ENCODE measurements around the gene NRN1. TPM values are rescaled to one million over a fixed set of nuclear protein-coding genes. Genes with fewer than 3 reads are reported as not detected.

The NRN1 gene
- total RNA-seq, 1 experiment from 2014 or later: 0.18 TPM

DNA sequence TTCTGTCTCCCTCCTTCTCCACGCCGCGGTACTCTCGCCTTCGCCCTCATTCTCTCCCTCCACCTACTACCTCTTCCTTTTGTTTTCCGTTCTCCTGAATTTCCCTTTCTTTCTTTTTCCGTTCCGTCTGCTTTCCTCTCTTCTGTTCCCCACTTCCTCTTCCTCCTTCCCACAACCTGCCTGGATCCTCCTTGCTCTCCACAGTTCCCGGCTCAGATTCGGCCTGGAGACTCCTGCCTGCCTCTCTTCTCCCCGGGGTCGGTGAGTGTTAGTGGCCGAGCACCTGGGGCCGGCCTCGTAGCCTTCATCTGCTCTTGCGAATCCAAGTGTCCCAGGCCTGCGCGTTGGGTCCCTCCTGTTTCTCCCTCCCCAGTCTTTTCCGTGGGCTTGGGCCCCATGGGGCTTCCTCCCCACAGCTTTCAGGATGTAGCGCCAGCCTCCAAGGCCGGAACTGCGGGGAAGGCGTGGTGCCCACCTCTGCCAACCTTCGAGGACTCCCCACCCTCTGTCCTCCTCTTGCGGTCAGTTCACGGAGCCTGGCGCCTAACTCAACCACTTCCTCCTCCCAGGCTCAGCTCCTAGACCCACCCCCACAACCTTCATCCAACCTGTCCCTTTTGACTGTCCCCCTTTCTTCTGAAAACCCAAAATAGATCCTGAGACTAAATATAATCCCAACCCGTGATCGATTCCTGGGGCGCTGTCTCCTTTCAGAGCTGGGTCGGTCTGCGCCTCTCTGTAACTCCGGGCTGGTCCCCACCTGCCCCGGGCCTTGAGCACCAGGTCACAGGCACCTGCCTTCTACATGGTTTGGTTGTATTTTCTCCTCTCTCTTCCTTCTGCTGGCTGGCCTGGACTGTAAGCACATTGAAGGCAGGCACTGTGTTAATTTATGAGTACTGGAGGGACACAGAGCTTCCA is 6.8 kb downstream of the NRN1 start:
- Histone ChIP-seq H3K4me3 (ENCODE audit: low read depth in 2 of 2, low read length in 2 of 2) (peak overlapping the region in 1 of 2 experiments; percentile 47; a peak in 1 of 4 replicates), H3K9me3 (ENCODE audit: control insufficient read depth, insufficient read depth, low read depth, low read length) (no peaks in the 10 kb centered on the region), H3K27me3 (ENCODE audit: control insufficient read depth, insufficient read depth, low read length) (peaks cover 12% of the 10 kb centered on the region), H3K27ac (ENCODE audit: low read length) (no peak overlapping the region), H3K36me3 (ENCODE audit: control insufficient read depth, insufficient read depth, low read length) (no peaks in the 10 kb centered on the region), H3K4me1 (ENCODE audit: control insufficient read depth, insufficient read depth, low read length) (peaks cover 10% of the 10 kb centered on the region)
- intact Hi-C loops (cut with micrococcal nuclease; ENCODE audit: unreplicated experiment): loop anchor here (10.0 kb wide), 1 partner anchor 525 kb away; no protein-coding TSS in a partner anchor
- DNase-seq (ENCODE audit: low read depth, low spot score) (no peak), ATAC-seq (no peak)
- no peak for TF ChIP-seq POLR2AphosphoS5 (IDR thresholded peaks at IDR 0.05; ENCODE audit: low read depth, low read length)
- TF ChIP-seq TCF7L2 (IDR thresholded peaks at IDR 0.05; ENCODE audit: low read depth, low read length): no peak
- TF ChIP-seq, protein P1, sequence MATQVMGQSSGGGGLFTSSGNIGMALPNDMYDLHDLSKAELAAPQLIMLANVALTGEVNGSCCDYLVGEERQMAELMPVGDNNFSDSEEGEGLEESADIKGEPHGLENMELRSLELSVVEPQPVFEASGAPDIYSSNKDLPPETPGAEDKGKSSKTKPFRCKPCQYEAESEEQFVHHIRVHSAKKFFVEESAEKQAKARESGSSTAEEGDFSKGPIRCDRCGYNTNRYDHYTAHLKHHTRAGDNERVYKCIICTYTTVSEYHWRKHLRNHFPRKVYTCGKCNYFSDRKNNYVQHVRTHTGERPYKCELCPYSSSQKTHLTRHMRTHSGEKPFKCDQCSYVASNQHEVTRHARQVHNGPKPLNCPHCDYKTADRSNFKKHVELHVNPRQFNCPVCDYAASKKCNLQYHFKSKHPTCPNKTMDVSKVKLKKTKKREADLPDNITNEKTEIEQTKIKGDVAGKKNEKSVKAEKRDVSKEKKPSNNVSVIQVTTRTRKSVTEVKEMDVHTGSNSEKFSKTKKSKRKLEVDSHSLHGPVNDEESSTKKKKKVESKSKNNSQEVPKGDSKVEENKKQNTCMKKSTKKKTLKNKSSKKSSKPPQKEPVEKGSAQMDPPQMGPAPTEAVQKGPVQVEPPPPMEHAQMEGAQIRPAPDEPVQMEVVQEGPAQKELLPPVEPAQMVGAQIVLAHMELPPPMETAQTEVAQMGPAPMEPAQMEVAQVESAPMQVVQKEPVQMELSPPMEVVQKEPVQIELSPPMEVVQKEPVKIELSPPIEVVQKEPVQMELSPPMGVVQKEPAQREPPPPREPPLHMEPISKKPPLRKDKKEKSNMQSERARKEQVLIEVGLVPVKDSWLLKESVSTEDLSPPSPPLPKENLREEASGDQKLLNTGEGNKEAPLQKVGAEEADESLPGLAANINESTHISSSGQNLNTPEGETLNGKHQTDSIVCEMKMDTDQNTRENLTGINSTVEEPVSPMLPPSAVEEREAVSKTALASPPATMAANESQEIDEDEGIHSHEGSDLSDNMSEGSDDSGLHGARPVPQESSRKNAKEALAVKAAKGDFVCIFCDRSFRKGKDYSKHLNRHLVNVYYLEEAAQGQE (IDR thresholded peaks at IDR 0.05; ENCODE audit: insufficient read depth in 1 of 2, low read depth in 2 of 2, low read length in 1 of 2): no peak
- TF ChIP-seq, protein P2, sequence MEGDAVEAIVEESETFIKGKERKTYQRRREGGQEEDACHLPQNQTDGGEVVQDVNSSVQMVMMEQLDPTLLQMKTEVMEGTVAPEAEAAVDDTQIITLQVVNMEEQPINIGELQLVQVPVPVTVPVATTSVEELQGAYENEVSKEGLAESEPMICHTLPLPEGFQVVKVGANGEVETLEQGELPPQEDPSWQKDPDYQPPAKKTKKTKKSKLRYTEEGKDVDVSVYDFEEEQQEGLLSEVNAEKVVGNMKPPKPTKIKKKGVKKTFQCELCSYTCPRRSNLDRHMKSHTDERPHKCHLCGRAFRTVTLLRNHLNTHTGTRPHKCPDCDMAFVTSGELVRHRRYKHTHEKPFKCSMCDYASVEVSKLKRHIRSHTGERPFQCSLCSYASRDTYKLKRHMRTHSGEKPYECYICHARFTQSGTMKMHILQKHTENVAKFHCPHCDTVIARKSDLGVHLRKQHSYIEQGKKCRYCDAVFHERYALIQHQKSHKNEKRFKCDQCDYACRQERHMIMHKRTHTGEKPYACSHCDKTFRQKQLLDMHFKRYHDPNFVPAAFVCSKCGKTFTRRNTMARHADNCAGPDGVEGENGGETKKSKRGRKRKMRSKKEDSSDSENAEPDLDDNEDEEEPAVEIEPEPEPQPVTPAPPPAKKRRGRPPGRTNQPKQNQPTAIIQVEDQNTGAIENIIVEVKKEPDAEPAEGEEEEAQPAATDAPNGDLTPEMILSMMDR (IDR thresholded peaks at IDR 0.05): no peak
- TF ChIP-seq SIN3A (IDR thresholded peaks at IDR 0.05; ENCODE audit: borderline replicate concordance, insufficient read depth, low read depth, low read length): no peak
- no TSS peak for BruUV-seq (replicated peaks)
- POLR2A ChIA-PET: no interaction called here
- CTCF ChIA-PET: no interaction called here
- in situ Hi-C loops (cut with HindIII; ENCODE audit: low pct_unique_long_range_greater_than_20kb, low sequenced_read_pairs): no loop called here

GRCh38 chr6:5998711-5999687 is 7.7 kb downstream of the NRN1 start:
- in situ Hi-C loops (cut with HindIII; ENCODE audit: low pct_unique_long_range_greater_than_20kb, low sequenced_read_pairs) (no loop called here), intact Hi-C loops (cut with micrococcal nuclease; ENCODE audit: unreplicated experiment) (loop anchor here (10.0 kb wide), 1 partner anchor 524 kb away; no protein-coding TSS in a partner anchor)
- ChIA-PET POLR2A (no interaction called here), CTCF (no interaction called here)
- DNase-seq (ENCODE audit: low read depth, low spot score) (no peak), ATAC-seq (peak; percentile 59)
- no peaks in the 10 kb centered on the region for H3K36me3 ChIP-seq (ENCODE audit: control insufficient read depth, insufficient read depth, low read length)
- no peak for TF ChIP-seq SIN3A (IDR thresholded peaks at IDR 0.05; ENCODE audit: borderline replicate concordance, insufficient read depth, low read depth, low read length)
- no peak for TF ChIP-seq TCF7L2 (IDR thresholded peaks at IDR 0.05; ENCODE audit: low read depth, low read length)
- TF ChIP-seq, protein P2 (IDR thresholded peaks at IDR 0.05): peak; percentile 65; the same call in 1 of the 2 replicates
- TF ChIP-seq POLR2AphosphoS5 (IDR thresholded peaks at IDR 0.05; ENCODE audit: low read depth, low read length): no peak
- H3K4me1 ChIP-seq (ENCODE audit: control insufficient read depth, insufficient read depth, low read length): peaks cover 10% of the 10 kb centered on the region
- H3K4me3 ChIP-seq (ENCODE audit: low read depth in 2 of 2, low read length in 2 of 2): peak overlapping the region; percentile 36 to 47
- no peaks in the 10 kb centered on the region for H3K9me3 ChIP-seq (ENCODE audit: control insufficient read depth, insufficient read depth, low read depth, low read length)
- BruUV-seq (replicated peaks): no TSS peak
- H3K27me3 ChIP-seq (ENCODE audit: control insufficient read depth, insufficient read depth, low read length): peaks cover 7% of the 10 kb centered on the region; the same call in 1 of the 2 replicates
- H3K27ac ChIP-seq (ENCODE audit: low read length): no peak overlapping the region
